ENCODE measurements around the gene CBX7.

- TF ChIP-seq YY1 (IDR thresholded peaks at IDR 0.05; ENCODE audit: insufficient read depth, insufficient read length) (no peak), ZNF274 (IDR thresholded peaks at IDR 0.05; ENCODE audit: low read depth, low read length) (no peak), SUZ12 (IDR thresholded peaks at IDR 0.05; ENCODE audit: extremely low read depth, insufficient read depth, insufficient read length) (no peak)
Observed at GRCh38 chr22:39130152-39130704, 22.3 kb downstream of the CBX7 start.
